Cortex of kidney (tissue), 1 donor: ENCODE results near the gene USP47.

Experiments used
- DNase-seq: peaks from one replicate; lab custom pipeline; 2025; lab: John Stamatoyannopoulos, UW

The USP47 gene

DNA sequence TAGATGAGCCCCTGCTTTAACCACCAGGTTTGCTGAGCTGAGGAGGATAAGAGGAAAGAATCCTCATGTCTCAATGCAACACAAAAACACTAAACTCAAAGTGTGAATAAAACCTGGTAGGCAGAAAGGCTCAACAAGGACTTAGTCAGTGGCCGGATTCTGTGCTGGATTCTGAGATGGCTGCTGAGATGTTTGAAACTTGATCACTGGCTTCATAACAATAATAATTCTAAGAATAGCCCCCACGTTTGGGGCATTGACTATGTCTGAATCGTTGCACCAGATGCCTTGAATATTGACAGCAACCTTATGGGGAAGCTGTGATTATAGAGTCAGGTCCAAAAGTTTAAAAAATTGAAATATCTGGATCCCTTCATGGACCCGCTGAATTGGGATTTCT is 162.0 kb downstream of the USP47 start:
- DNase-seq = no peak

- no peak for DNase-seq
Observed at GRCh38 chr11:12005061-12005460, 163.3 kb downstream of the USP47 start.

DNA sequence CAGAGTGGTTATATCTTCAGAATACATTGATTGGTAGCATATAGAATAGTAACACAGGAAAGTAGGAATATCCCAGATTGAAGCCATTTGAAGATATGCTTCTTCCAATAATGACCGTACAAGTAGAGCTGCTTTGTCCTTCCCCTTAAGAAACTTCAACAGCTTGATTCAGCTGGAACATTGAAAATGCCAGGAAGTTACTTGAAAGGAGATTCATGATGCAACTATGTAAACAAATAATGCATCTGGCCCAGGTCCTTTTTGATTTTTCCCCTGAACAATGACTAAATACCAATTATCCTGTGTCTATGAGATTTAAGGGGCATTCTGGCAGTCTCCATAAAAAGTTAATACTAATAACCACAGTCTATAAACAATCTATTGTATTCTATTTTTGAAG is 163.7 kb downstream of the USP47 start:
- DNase-seq = no peak

GRCh38 chr11:12006552-12007229 is 164.9 kb downstream of the USP47 start:
- no peak for DNase-seq

DNA sequence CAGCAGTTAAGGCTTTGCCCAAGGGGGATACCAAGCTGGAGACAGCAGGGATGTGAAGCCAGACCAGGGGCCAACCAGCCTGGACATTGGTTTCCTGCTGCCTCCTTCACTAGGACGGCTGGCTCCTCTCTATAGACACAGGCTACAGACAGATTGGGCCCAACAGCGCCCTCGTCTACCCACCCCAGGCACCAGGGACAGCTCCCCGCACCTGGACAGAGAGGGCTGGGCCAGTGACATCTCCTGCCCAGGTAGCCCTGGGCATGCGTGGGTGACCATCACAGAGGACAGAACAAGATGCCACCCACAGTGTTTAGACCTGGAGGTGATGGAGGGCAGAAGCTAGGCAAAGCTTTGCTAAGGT is 165.4 kb downstream of the USP47 start:
- DNase-seq = no peak

- DNase-seq = no peak
Observed at GRCh38 chr11:12007769-12008737, 166.3 kb downstream of the USP47 start, which contains the start of gene DKK3. TSS of gene DKK3 (minus strand) at chr11:12008626. CDS start at chr11:12008582, 44 bp downstream.
